Activated CD4-positive, alpha-beta T cell treated with anti-CD3 and anti-CD28 coated beads, Interleukin-2, amount 10 ng/mL, durations not matched to agents 7 days and 5 days (primary cell): Measurements from ENCODE around the gene CLDN34. TPM values are rescaled to one million over a fixed set of nuclear protein-coding genes. Genes with fewer than 3 reads are reported as not detected.

Experiments
- CTCF ChIA-PET: fragments of 350-600 bp; sonication (Branson Sonifier 250); formaldehyde crosslinking; loops from one replicate; lab custom pipeline; 2021; ENCODE audit warnings: antibody characterized with exemption; lab: Charles Lee
- POLR2A ChIA-PET: fragments of 350-600 bp; sonication (Branson Sonifier 250); formaldehyde crosslinking; loops from one replicate; lab custom pipeline; 2021; ENCODE audit warnings: antibody characterized with exemption; lab: Charles Lee
- DNase-seq: peaks from one replicate; pipeline ENCODE4 v3.0.0-alpha.2; 2020
- H3K27ac Mint-ChIP-seq: one replicate; pipeline ENCODE4 v1.8.0; 2021; ENCODE audit warnings: mild to moderate bottlenecking, moderate library complexity, mixed read lengths
- H3K27me3 Mint-ChIP-seq: one replicate; pipeline ENCODE4 v1.8.0; 2021; ENCODE audit warnings: mixed read lengths
- H3K36me3 Mint-ChIP-seq: one replicate; pipeline ENCODE4 v1.8.0; 2021; ENCODE audit warnings: low read depth, mixed read lengths
- H3K4me1 Mint-ChIP-seq: one replicate; pipeline ENCODE4 v1.8.0; 2021; ENCODE audit warnings: mixed read lengths
- H3K4me3 Mint-ChIP-seq: one replicate; pipeline ENCODE4 v1.8.0; 2021; ENCODE audit warnings: mild to moderate bottlenecking, moderate library complexity, mixed read lengths
- H3K9me3 Mint-ChIP-seq: one replicate; pipeline ENCODE4 v1.8.0; 2021; ENCODE audit warnings: mixed read lengths
- total RNA-seq, 2 experiments: library from RNA; stranded (reverse); gene quantifications; one replicate each; pipeline ENCODE4 v1.2.3, GENCODE V29; 2021

Gene CLDN34
- total RNA-seq, 2 experiments from 2014 or later = not detected

GRCh38 chrX:9988762-9989161 lies 21.6 kb downstream of the CLDN34 start:
- Mint-ChIP-seq H3K36me3 (no peaks in the 10 kb centered on the region), H3K4me1 (no peaks in the 10 kb centered on the region), H3K9me3 (no peaks in the 10 kb centered on the region), H3K27ac (no peak overlapping the region), H3K27me3 (peaks cover 2% of the 10 kb centered on the region), H3K4me3 (no peak overlapping the region)
- ChIA-PET POLR2A (interaction anchor here (0.6 to 0.7 kb wide), 2 partner anchors 163 to 220 kb away, joined by 4 read pairs; no protein-coding TSS in a partner anchor), CTCF (interaction anchor here (0.6 to 2.3 kb wide), 4 partner anchors 16 to 597 kb away, joined by 3 to 18 read pairs (median 4); no protein-coding TSS in a partner anchor)
- DNase-seq = no peak

- ChIA-PET CTCF (interaction anchor here (0.9 to 3.3 kb wide), 4 partner anchors 9 to 127 kb away, joined by 3 to 33 read pairs (median 3); no protein-coding TSS in a partner anchor), POLR2A (no interaction called here)
- Mint-ChIP-seq H3K27ac (no peak overlapping the region), H3K36me3 (no peaks in the 10 kb centered on the region), H3K27me3 (peaks cover 4% of the 10 kb centered on the region), H3K9me3 (no peaks in the 10 kb centered on the region), H3K4me3 (no peak overlapping the region), H3K4me1 (no peaks in the 10 kb centered on the region)
- DNase-seq = no peak
Measured at GRCh38 chrX:9992061-9992460, 24.9 kb downstream of the CLDN34 start.

- Mint-ChIP-seq H3K27me3 (peaks cover 2% of the 10 kb centered on the region), H3K36me3 (no peaks in the 10 kb centered on the region), H3K4me3 (no peak overlapping the region), H3K9me3 (no peaks in the 10 kb centered on the region), H3K27ac (no peak overlapping the region), H3K4me1 (peaks cover 4% of the 10 kb centered on the region)
- no peak for DNase-seq
- POLR2A ChIA-PET = no interaction called here
- CTCF ChIA-PET = interaction anchor here (0.9 to 3.3 kb wide), 2 partner anchors 12 to 126 kb away, joined by 3 to 33 read pairs; no protein-coding TSS in a partner anchor
Measured at GRCh38 chrX:9992724-9993123, 25.6 kb downstream of the CLDN34 start.

- Mint-ChIP-seq H3K9me3 (no peaks in the 10 kb centered on the region), H3K27ac (no peak overlapping the region), H3K36me3 (no peaks in the 10 kb centered on the region), H3K4me1 (peaks cover 4% of the 10 kb centered on the region), H3K27me3 (peaks cover 2% of the 10 kb centered on the region), H3K4me3 (no peak overlapping the region)
- ChIA-PET POLR2A (no interaction called here), CTCF (interaction anchor here (0.6 to 9.2 kb wide), 7 partner anchors 8 to 1130 kb away, joined by 3 to 115 read pairs (median 4); no protein-coding TSS in a partner anchor)
- peak; percentile 73 for DNase-seq
Measured at GRCh38 chrX:9995855-9996339, 28.7 kb downstream of the CLDN34 start.

- POLR2A ChIA-PET = no interaction called here
- no peak for DNase-seq
- H3K27ac Mint-ChIP-seq = no peak overlapping the region
Measured at GRCh38 chrX:9997041-9997440, 29.9 kb downstream of the CLDN34 start.

GRCh38 chrX:9997524-9997923 lies 30.4 kb downstream of the CLDN34 start:
- Mint-ChIP-seq H3K36me3 (no peaks in the 10 kb centered on the region), H3K27me3 (peaks cover 2% of the 10 kb centered on the region), H3K27ac (no peak overlapping the region), H3K4me1 (peaks cover 4% of the 10 kb centered on the region), H3K9me3 (no peaks in the 10 kb centered on the region), H3K4me3 (no peak overlapping the region)
- ChIA-PET CTCF (interaction anchor here (1.0 to 9.2 kb wide), 8 partner anchors 15 to 122 kb away, joined by 3 to 115 read pairs (median 4); no protein-coding TSS in a partner anchor), POLR2A (no interaction called here)
- DNase-seq = peak; percentile 12

More at GRCh38 chrX:9997041-9997440, 29.9 kb downstream of the CLDN34 start:
- Mint-ChIP-seq H3K4me3 (no peak overlapping the region), H3K4me1 (peaks cover 4% of the 10 kb centered on the region), H3K27me3 (peaks cover 2% of the 10 kb centered on the region), H3K9me3 (no peaks in the 10 kb centered on the region), H3K36me3 (no peaks in the 10 kb centered on the region)
- CTCF ChIA-PET = interaction anchor here (1.2 to 9.2 kb wide), 7 partner anchors 82 to 122 kb away, joined by 3 to 115 read pairs (median 3); no protein-coding TSS in a partner anchor

GRCh38 chrX:10001496-10001895 lies 34.3 kb downstream of the CLDN34 start:
- Mint-ChIP-seq H3K36me3 (no peaks in the 10 kb centered on the region), H3K27me3 (no peaks in the 10 kb centered on the region), H3K27ac (no peak overlapping the region), H3K9me3 (no peaks in the 10 kb centered on the region), H3K4me1 (peaks cover 11% of the 10 kb centered on the region), H3K4me3 (no peak overlapping the region)
- no peak for DNase-seq
- ChIA-PET POLR2A (no interaction called here), CTCF (interaction anchor here (0.7 to 9.2 kb wide), 2 partner anchors 76 to 118 kb away, joined by 3 to 115 read pairs; no protein-coding TSS in a partner anchor)

- no peak for DNase-seq
- Mint-ChIP-seq H3K9me3 (no peaks in the 10 kb centered on the region), H3K27ac (no peak overlapping the region), H3K36me3 (no peaks in the 10 kb centered on the region), H3K4me1 (peaks cover 7% of the 10 kb centered on the region), H3K4me3 (no peak overlapping the region), H3K27me3 (no peaks in the 10 kb centered on the region)
- ChIA-PET POLR2A (no interaction called here), CTCF (interaction anchor here (9.2 kb wide), 1 partner anchor 115 kb away, joined by 115 read pairs; no protein-coding TSS in a partner anchor)
Measured at GRCh38 chrX:10004832-10005475, 37.8 kb downstream of the CLDN34 start.

GRCh38 chrX:10006086-10006485 lies 38.9 kb downstream of the CLDN34 start:
- H3K9me3 Mint-ChIP-seq = no peaks in the 10 kb centered on the region
- no peak overlapping the region for H3K4me3 Mint-ChIP-seq
- H3K4me1 Mint-ChIP-seq = peaks cover 12% of the 10 kb centered on the region
- H3K27ac Mint-ChIP-seq = no peak overlapping the region
- no peak for DNase-seq
- no peaks in the 10 kb centered on the region for H3K27me3 Mint-ChIP-seq
- no peaks in the 10 kb centered on the region for H3K36me3 Mint-ChIP-seq
- ChIA-PET CTCF (no interaction called here), POLR2A (no interaction called here)

GRCh38 chrX:10006770-10007169 lies 39.6 kb downstream of the CLDN34 start:
- Mint-ChIP-seq H3K36me3 (no peaks in the 10 kb centered on the region), H3K4me3 (no peak overlapping the region), H3K27ac (no peak overlapping the region), H3K27me3 (no peaks in the 10 kb centered on the region), H3K4me1 (peaks cover 19% of the 10 kb centered on the region), H3K9me3 (no peaks in the 10 kb centered on the region)
- POLR2A ChIA-PET = no interaction called here
- DNase-seq = no peak
- CTCF ChIA-PET = no interaction called here

GRCh38 chrX:10007621-10008020 lies 40.5 kb downstream of the CLDN34 start:
- ChIA-PET CTCF (no interaction called here), POLR2A (no interaction called here)
- no peak overlapping the region for H3K27ac Mint-ChIP-seq
- DNase-seq = no peak
- no peak overlapping the region for H3K4me3 Mint-ChIP-seq
- no peaks in the 10 kb centered on the region for H3K36me3 Mint-ChIP-seq
- no peaks in the 10 kb centered on the region for H3K9me3 Mint-ChIP-seq
- H3K27me3 Mint-ChIP-seq = peaks cover under 1% of the 10 kb centered on the region
- H3K4me1 Mint-ChIP-seq = peaks cover 22% of the 10 kb centered on the region

- Mint-ChIP-seq H3K9me3 (no peaks in the 10 kb centered on the region), H3K27ac (no peak overlapping the region), H3K27me3 (peaks cover 6% of the 10 kb centered on the region), H3K36me3 (no peaks in the 10 kb centered on the region), H3K4me3 (no peak overlapping the region), H3K4me1 (peaks cover 24% of the 10 kb centered on the region)
- ChIA-PET POLR2A (no interaction called here), CTCF (interaction anchor here (1.5 kb wide), 1 partner anchor 111 kb away, joined by 7 read pairs; no protein-coding TSS in a partner anchor)
- DNase-seq = no peak
Measured at GRCh38 chrX:10008483-10009056, 41.4 kb downstream of the CLDN34 start.

- ChIA-PET CTCF (interaction anchor here (1.5 kb wide), 1 partner anchor 110 kb away, joined by 7 read pairs; no protein-coding TSS in a partner anchor), POLR2A (no interaction called here)
- H3K27me3 Mint-ChIP-seq = peaks cover 6% of the 10 kb centered on the region
- peaks cover 18% of the 10 kb centered on the region for H3K4me1 Mint-ChIP-seq
- H3K4me3 Mint-ChIP-seq = no peak overlapping the region
- no peak for DNase-seq
- no peak overlapping the region for H3K27ac Mint-ChIP-seq
- H3K36me3 Mint-ChIP-seq = no peaks in the 10 kb centered on the region
- no peaks in the 10 kb centered on the region for H3K9me3 Mint-ChIP-seq
Measured at GRCh38 chrX:10009741-10010140, 42.6 kb downstream of the CLDN34 start.
